Kidney tubule cell (primary cell): ENCODE data around the gene ZNF560.

Experiments used
- DNase-seq: peaks from one replicate; pipeline ENCODE4 v3.0.0-alpha.2; 2018; ENCODE audit warnings: low spot score

ZNF560 gene

DNA sequence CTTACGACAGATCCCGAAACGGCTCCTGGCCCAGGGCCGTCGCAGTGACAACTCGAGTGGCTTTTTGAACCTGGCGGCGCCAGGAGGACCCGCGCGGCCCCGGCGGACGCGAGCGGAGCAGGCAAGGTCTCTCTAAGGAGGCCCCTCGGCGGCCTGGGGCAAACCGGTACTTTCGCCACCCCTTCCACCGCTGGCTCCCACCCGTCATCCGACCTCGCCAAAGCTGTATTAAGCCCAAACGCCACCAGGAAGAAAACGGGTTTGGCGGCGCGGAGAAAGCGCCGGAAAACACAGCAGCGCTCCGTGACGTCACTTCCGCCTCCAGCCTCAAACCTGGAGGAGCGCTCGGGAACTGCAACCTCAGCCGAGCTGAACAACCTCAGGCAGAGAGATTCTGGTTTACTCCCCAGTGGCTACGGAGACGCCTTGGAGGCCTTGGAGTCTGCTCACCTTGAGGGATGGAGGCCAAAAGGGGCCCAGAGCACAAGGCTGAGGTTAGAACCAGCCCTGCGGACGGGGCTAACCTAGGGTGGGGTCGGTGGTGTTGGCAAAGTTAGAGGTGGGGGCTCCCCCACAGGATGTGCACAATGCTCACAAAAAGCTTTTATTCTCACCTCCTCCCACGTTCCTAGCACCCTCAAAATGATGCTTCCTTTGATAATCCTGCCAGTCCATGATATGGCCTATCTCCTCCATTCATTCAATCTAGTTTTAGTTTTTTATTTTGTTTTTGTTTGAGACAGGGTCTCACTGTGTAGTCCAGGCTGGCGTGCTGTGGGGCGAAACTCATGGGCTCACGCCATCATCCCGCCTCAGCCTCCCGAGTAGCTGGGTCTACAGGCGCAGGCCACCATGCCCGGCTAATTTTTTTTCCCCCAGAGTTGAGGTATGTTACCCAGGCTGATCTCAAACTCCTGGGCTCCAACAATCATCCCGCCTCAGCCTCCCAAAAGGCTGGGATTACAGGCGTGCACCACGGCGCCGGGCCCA is 62.8 kb downstream of the ZNF560 start, which contains the start of gene ZNF266:
Gene ZNF266, minus strand, starts transcription at position 295 of the 990 bp plus-strand sequence. CDS start 15,484 bp downstream, outside the sequence.
- peak; percentile 91 for DNase-seq

DNA sequence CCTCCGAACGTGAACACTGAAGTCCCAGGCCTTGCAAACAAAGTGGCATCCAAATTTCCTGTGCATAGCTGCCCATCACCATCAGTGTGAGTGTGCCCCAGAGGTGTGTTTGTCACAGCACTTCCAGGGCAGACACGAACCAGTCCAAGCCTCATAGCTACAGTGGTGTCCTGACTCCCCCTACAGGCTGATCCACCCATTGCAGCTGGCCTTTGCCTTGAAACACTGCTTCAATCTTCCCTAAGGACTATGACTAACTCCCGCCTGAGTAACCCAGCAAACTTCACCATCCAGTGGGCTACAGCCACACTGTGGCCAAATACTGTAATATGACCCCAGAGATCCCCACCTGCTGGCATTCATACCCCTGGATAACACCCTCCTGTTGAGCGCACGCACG is 66.9 kb downstream of the ZNF560 start:
- peak; percentile 4 for DNase-seq

DNA sequence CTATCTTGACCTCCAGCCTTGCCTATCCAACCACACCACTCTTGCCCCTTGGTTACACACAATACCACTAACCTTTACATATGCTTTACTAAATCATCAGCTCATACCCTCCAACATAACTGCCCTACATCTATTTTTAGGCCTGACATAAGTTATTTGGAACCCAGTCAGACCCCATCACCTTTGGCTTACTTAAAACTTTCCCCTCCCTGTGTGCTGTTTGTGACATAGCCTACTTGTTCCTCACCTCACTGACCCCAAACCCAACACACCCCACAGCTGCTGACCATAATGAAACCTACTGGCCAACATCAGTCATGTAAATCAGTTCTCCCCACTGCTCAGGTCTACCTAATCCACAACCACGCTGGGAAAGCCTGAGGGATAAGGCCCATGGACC is 68.0 kb downstream of the ZNF560 start:
- no peak for DNase-seq

DNA sequence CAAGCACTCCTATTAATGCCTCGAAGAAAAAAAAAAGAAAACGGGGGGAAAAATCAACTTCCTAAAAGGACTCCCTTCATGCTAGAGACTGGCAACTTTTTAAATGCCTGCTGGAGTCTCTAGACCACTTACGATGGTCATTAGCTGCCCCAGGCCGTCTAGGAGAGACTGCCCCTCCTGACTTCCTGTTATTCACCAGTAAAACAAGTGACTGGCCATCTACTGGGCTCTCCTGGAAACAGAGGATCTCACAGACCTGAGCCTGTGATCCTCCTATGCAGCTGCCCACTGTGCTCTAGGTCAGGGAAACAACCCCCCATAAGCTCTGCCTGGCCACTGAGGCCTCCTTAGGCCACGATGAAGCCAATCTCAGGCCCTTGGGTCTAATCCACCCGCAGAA is 70.5 kb downstream of the ZNF560 start:
- DNase-seq = no peak
